Activated naive CD4-positive, alpha-beta T cell (primary cell): ENCODE measurements around the gene KLHL7.

Experiments used
- DNase-seq, 4 experiments: peaks; one replicate each; lab custom pipeline; 2025; lab: John Stamatoyannopoulos, UW

The KLHL7 gene, protein sequence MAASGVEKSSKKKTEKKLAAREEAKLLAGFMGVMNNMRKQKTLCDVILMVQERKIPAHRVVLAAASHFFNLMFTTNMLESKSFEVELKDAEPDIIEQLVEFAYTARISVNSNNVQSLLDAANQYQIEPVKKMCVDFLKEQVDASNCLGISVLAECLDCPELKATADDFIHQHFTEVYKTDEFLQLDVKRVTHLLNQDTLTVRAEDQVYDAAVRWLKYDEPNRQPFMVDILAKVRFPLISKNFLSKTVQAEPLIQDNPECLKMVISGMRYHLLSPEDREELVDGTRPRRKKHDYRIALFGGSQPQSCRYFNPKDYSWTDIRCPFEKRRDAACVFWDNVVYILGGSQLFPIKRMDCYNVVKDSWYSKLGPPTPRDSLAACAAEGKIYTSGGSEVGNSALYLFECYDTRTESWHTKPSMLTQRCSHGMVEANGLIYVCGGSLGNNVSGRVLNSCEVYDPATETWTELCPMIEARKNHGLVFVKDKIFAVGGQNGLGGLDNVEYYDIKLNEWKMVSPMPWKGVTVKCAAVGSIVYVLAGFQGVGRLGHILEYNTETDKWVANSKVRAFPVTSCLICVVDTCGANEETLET

DNA sequence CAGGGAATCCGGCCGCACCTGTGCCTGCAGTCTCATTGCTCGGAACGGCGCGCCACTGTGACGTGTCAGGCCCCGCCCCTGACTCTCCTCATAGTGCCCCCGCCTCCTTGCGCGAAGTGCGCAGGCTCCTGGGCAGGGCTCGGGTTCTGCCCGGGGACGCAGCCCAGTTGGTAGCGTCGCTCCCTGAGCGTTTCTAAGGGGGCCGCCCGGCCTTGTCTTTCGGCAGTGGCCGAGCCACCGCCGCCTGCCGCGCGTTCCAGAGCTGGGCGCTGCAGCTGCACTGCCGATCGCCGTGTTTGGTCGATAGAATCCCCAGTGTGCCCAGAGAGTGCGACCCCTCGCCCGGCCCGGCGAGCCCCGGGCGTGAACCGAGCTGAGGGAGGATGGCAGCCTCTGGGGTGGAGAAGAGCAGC is at the start of gene KLHL7:
Gene KLHL7, plus strand, starts transcription at position 142 of the 413 bp plus-strand sequence. Its CDS starts 242 bp downstream, at position 384.
- DNase-seq = peak; percentile 82 to 95 (median 88)

GRCh38 chr7:23058408-23059096 is 47.0 kb upstream of the KLHL7 start:
- DNase-seq = no peak

GRCh38 chr7:23061327-23061726 is 44.3 kb upstream of the KLHL7 start:
- DNase-seq = no peak

GRCh38 chr7:23062452-23062851 is 43.1 kb upstream of the KLHL7 start:
- DNase-seq = no peak

DNA sequence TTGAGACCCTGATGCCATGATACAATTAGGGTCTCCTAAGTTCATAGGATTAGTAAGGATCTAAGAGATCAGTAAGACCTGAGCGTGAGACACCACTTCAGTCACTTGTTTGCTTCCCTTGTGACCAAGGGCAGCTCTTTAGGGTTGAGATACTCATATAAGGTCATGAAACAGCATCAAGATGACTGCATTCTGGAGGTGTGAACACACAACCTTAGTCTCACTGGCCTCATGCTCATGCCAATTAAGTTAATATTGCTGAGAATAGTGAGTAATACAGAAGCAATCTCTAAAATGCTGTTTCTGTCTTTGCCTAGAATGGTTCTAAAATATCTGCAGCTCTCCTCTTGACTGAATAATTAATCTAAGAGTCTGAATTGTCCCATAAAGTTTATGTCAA is 39.6 kb upstream of the KLHL7 start:
- no peak for DNase-seq

DNA sequence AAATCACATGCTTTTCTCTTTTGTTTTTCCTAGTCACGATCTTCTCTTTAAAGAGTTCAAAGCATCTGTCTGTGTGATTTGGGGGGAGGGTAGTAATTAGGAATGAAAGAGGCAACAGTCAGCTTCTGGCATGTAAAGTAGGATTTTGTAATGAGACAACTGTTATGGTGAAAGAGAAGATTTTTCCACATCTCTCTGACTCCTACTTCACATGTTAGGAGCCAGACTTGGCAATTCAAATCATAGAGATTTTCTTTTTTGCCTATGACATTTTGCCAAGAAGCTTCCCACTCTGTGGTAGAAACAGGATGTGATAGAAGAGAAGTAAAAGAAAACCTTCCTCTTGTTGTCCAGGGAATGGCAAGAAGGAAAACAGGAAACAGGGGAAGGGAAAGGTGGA is 38.3 kb upstream of the KLHL7 start:
- no peak for DNase-seq

DNA sequence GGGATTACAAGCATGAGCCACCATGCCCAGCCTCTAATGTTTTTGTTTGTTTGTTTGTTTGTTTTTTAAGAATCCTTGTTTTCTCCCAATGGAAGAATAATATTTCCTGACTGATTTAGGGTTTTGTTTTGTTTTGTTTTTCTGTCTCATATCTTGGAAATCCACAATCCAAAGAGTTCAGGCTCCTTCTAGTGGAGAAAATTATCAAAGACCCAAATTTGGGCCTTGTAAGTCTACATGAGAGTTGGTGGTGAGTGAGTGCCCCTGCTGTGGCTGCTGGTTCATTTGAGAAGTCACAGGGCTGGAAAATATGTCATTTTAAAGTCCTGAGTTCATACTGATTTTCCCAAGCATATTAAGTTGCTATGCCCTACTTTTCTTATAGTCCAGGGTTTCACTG is 33.5 kb upstream of the KLHL7 start:
- DNase-seq = no peak

DNA sequence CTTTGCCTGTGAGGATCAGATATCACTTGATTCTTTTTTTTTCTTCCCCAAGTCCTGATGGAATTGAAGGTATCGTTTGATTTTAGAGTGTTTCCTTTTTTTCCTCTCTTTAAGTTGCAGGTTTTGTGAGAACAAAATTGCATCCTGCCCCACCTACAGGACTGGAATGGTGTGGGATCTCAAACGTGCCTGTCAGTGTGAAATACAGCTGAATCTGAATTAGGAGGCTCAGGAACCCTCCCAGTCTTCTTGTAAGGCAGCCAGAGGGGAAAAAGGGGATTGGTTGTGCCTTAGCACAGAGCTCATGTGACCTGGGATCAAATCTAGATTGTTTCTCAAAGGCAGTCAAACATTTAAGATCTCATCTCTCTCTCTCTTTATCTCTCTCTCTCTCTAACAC is 32.7 kb upstream of the KLHL7 start:
- DNase-seq = no peak

GRCh38 chr7:23074443-23075261 is 30.9 kb upstream of the KLHL7 start:
- no peak for DNase-seq

DNA sequence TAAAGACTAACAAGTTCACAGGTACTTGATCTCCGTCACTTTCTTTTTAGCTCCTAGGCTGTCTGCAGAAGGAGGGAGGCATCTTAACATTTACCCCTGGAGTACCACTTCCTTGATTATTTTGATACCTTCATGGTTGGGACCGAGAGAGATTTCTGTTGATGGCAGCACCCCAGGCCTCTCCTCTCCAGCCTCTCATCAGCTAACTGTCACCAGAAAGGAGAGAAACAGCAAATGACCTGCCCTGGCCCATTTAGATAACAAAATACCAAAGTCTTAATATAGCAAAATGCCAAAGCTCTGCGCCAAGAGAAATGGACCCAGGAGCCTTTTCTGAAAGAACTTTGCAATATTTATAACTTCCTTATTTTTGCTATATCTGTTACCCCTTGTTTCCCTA is 30.0 kb upstream of the KLHL7 start:
- DNase-seq = no peak

DNA sequence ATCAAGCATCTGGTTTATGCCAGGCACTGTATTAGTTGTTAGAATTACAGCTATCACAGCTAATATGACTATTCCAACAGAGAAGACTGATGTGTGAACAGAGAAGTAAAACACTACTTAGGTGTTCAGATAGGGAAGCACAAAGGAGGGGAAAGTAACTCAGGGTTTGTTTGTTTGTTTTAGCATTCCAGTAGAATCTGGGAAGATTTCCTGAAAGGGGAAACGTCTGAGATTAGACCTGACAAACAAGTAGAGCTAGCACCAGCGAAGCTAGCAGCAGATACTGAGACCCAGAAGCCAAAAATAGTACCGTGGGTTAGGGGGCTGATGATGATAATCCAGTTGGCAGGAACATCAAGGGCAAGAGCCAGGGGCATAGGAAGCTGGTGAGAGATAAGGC is 28.8 kb upstream of the KLHL7 start:
- DNase-seq = no peak

DNA sequence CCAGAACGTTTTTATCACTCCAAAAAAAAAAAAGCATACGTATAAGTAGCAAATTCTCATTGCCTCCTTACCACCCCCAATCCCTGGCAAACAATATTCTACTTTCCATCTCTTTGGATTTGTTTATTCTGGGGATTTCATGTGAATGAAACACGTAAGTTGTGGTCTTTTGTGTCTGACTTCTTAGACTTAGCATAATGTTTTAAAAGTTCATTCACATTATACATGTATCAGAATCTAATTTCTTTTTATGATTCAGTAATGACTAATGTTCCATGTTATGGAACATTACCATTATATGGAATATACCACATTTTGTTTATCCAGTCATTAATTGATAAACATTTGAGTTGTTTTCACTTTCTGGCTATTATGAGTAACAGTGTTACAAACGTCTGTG is 12.5 kb upstream of the KLHL7 start:
- DNase-seq = no peak

- DNase-seq = no peak
Observed at GRCh38 chr7:23093546-23093945, 12.0 kb upstream of the KLHL7 start.

DNA sequence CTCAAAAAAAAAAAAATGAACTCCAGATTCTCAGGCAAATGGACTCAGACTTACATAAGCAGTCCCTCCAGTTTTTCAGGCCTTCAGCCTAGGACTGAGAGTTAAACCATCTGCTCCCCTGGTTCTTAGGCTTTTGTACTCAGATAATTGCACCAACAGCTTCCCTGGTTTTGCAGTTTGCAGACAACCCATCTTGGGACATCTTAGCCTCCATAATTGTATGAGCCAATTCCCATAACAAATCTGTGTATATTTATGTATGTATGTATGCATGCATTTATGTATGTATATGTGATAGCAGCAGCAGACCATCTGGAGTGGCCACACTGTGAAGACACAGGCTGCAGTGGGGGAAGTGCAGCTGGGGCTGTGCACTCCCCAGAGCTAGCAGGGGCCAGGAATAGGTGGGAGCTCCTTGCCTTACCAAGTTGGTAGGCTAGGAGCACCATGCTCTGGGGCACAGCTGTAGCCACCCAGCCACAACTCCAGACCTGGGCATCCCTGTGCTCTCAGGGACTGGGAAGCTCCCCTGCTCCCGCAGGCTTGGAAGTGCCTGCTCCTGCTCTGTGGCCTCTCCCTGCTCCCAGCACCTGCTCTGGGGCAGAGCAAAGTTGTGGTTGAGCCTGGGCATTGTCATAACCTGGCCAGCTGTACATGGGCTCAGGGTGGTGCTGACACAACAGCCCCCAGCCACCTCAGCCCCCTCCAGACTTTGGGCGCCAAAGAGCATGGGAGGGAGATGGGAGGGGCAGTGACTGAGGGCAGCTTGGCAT is 8.9 kb upstream of the KLHL7 start:
- no peak for DNase-seq

DNA sequence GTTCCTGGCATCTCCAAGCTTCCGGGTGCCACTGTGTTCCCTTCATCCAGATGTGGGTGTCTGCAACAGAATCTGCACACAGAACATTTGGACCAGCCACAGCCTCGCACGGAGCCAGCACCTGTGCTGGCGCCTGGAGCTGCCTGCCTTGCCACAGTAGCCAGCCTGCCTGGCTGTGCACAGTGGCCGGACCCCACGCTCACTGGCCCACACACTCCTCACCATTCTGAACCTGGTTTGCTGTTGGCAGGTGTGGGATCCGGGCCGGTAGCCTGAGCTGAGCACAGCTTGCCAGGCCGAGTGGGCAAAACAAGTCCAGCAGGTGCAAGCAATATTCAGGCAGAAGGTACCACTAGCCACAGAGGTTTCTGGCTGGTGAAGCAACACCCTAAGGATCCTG is 7.6 kb upstream of the KLHL7 start:
- no peak for DNase-seq

DNA sequence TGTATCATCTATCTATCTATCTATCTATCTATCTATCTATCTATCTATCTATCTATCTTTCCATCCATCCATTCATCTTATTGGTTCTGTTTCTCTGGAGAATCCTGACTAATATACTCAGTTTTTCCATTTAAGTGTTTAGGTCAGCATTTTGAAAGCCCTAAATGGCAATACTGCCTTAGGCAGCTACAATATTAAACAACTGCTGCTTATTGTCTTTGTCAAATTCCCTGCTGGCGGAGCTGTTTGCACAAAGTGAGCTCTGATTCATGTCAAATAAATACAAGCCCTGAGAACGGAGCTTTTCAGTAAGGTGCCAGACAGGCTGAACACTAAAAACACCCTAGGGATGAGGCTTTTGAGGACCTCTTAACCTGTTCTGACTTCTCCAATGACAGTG is 7.1 kb upstream of the KLHL7 start:
- no peak for DNase-seq

DNA sequence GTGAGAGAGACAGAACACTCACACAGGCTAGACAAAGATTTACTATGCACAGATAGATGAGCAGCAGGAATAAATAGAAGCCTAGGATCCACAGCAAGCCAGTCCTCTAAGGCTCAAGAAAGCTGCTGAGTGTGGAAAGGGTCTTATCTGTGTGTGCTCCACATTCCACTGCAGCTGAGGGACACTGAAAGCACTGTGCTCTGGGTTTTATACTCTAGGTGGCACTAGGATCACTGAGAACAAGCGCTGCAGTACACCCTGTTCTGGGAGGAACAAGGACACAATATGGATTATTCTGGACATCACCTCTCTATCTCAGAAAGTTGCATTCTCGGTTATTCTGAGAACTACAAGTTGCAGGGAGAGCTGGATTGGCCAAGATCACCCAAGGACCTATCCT is 4.9 kb upstream of the KLHL7 start:
- no peak for DNase-seq

DNA sequence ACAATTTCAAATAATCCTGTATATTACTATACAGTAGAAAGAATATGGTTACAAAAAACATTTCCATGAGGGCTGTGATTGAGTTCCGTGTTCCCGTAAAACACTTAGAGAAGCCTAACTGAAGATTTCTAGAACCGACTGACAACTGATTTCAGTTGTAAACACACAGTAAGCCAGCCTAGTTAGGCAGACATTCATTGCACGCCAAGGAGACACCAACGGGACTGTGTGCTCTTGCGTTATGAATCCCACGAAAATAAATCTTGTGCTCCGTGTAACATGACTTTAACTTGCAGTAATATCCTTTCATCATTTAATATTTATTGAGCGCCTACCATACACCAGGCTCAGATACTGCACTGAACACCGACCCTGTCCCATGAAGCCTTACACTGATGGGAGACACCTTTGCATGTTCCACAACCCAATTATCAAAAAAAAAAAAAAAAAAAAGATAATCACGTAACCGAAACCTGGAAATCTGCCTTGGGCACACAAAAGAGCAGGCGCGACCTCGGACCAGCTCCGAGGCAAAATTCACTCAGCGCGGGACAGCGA is 420 bp upstream of the KLHL7 start:
- no peak for DNase-seq

GRCh38 chr7:23106057-23106822 is 655 bp downstream of the KLHL7 start:
- peak in 3 of 4 experiments; percentile 17 to 45 (median 22) for DNase-seq
